ENCODE results near the gene DDAH2. TPM values are rescaled to one million over a fixed set of nuclear protein-coding genes. Genes with fewer than 3 reads are reported as not detected.

DDAH2 gene
- total RNA-seq, 3 donors from 2014 or later (not counting 1 experiment from before 2014, with no cell fraction given) = 22.3 to 36.1 (median 24.6) TPM

- H3K27ac Mint-ChIP-seq = no peak overlapping the region
- no peak for ATAC-seq
Observed at GRCh38 chr6:31722173-31722572, 6.9 kb downstream of the DDAH2 start.

GRCh38 chr6:31721351-31722020 is 7.6 kb downstream of the DDAH2 start, which contains the start of gene LY6G6C:
TSS of gene LY6G6C (minus strand) at chr6:31721746. CDS start at chr6:31721679, 67 bp downstream.
- TF ChIP-seq CTCF (IDR thresholded peaks at IDR 0.05) = no peak
- intact Hi-C loops (cut with micrococcal nuclease) = no loop called here
- Mint-ChIP-seq H3K4me1 (peaks cover 25% of the 10 kb centered on the region in 2 donors), H3K27ac (peak within 1 kb of the TSS in 1 of 2 donors; percentile 46), H3K36me3 (peaks cover 10% of the 10 kb centered on the region), H3K27me3 (ENCODE audit: low read depth in 2 of 2) (peaks cover 0 to 4% of the 10 kb centered on the region in 2 donors), H3K9me3 (no peaks in the 10 kb centered on the region), H3K4me3 (no peak within 1 kb of the TSS)
- WGBS (ENCODE audit: insufficient coverage) = 90% methylated on average over 3 of the region's 4 CpGs
- H3K9me3 ChIP-seq (ENCODE audit: control insufficient read depth, insufficient read depth, low read length) = no peaks in the 10 kb centered on the region
- H3K4me1 ChIP-seq (ENCODE audit: control insufficient read depth, insufficient read depth, low read length) = peaks cover 20% of the 10 kb centered on the region
- no peak within 1 kb of the TSS for H3K27ac ChIP-seq (ENCODE audit: low read length)
- H3K27me3 ChIP-seq (ENCODE audit: control insufficient read depth, insufficient read depth, low read length) = no peaks in the 10 kb centered on the region
- DNase-seq = no peak
- no peak for ATAC-seq
- H3K4me3 ChIP-seq (ENCODE audit: low read length) = no peak within 1 kb of the TSS
- H3K36me3 ChIP-seq (ENCODE audit: control insufficient read depth, insufficient read depth, low read length) = peaks cover 7% of the 10 kb centered on the region

More at GRCh38 chr6:31722173-31722572, 6.9 kb downstream of the DDAH2 start:
- Mint-ChIP-seq H3K9me3 (no peaks in the 10 kb centered on the region), H3K27me3 (ENCODE audit: low read depth in 2 of 2) (peaks cover 0 to 4% of the 10 kb centered on the region in 2 donors), H3K4me1 (peaks cover 31 to 32% of the 10 kb centered on the region in 2 donors), H3K36me3 (peaks cover 16% of the 10 kb centered on the region), H3K4me3 (no peak overlapping the region)
- no peak for TF ChIP-seq CTCF (IDR thresholded peaks at IDR 0.05)
- H3K4me3 ChIP-seq (ENCODE audit: low read length) = no peak overlapping the region
- H3K4me1 ChIP-seq (ENCODE audit: control insufficient read depth, insufficient read depth, low read length) = peaks cover 25% of the 10 kb centered on the region
- intact Hi-C loops (cut with micrococcal nuclease) = no loop called here
- H3K9me3 ChIP-seq (ENCODE audit: control insufficient read depth, insufficient read depth, low read length) = no peaks in the 10 kb centered on the region
- WGBS (ENCODE audit: insufficient coverage) = 92% methylated on average over 3 of the region's 3 CpGs
- no peak for DNase-seq
- no peak overlapping the region for H3K27ac ChIP-seq (ENCODE audit: low read length)
- peaks cover 10% of the 10 kb centered on the region for H3K36me3 ChIP-seq (ENCODE audit: control insufficient read depth, insufficient read depth, low read length)
- no peaks in the 10 kb centered on the region for H3K27me3 ChIP-seq (ENCODE audit: control insufficient read depth, insufficient read depth, low read length)

- intact Hi-C loops (cut with micrococcal nuclease) = no loop called here
Observed at GRCh38 chr6:31720196-31720770, 8.8 kb downstream of the DDAH2 start.

More at GRCh38 chr6:31720196-31720770, 8.8 kb downstream of the DDAH2 start:
- no peaks in the 10 kb centered on the region for H3K9me3 Mint-ChIP-seq
- no peak overlapping the region for H3K4me3 Mint-ChIP-seq
- WGBS (ENCODE audit: insufficient coverage) = 94% methylated on average over 5 of the region's 5 CpGs
- Histone ChIP-seq H3K27ac (ENCODE audit: low read length) (no peak overlapping the region), H3K4me3 (ENCODE audit: low read length) (no peak overlapping the region), H3K4me1 (ENCODE audit: control insufficient read depth, insufficient read depth, low read length) (peaks cover 15% of the 10 kb centered on the region), H3K27me3 (ENCODE audit: control insufficient read depth, insufficient read depth, low read length) (no peaks in the 10 kb centered on the region), H3K9me3 (ENCODE audit: control insufficient read depth, insufficient read depth, low read length) (no peaks in the 10 kb centered on the region), H3K36me3 (ENCODE audit: control insufficient read depth, insufficient read depth, low read length) (no peaks in the 10 kb centered on the region)
- no peaks in the 10 kb centered on the region for H3K36me3 Mint-ChIP-seq
- H3K27me3 Mint-ChIP-seq (ENCODE audit: low read depth in 2 of 2) = peaks cover 0 to 4% of the 10 kb centered on the region in 2 donors
- ATAC-seq (no peak), DNase-seq (no peak)
- no peak overlapping the region for H3K27ac Mint-ChIP-seq
- no peak for TF ChIP-seq CTCF (IDR thresholded peaks at IDR 0.05)
- H3K4me1 Mint-ChIP-seq = peaks cover 13 to 15% of the 10 kb centered on the region in 2 donors

Data from natural killer cell (primary cell).